A549 (cell line): ENCODE measurements around the gene ANKRD35.

Source experiments
- CTCF ChIP-seq: fragments of >200 bp; sonication (Bioruptor Twin); formaldehyde crosslinking; IDR thresholded peaks from 3 replicates; pipeline ENCODE4 v1.5.1; 2016
- POLR2A ChIP-seq: IDR thresholded peaks from 2 replicates; pipeline ENCODE4 v1.6.1; 2012; ENCODE audit warnings: mild to moderate bottlenecking, low read length
- RAD21 ChIP-seq, 2 experiments: fragments of >200 bp in 1 of 2; sonication (Bioruptor Twin) in 1 of 2; formaldehyde crosslinking in 1 of 2; IDR thresholded peaks in 1 of 2; conservative IDR thresholded peaks in 1 of 2; 2 replicates in 1 of 2; 3 replicates in 1 of 2; pipeline ENCODE4 v1.6.1; 2012 to 2018; ENCODE audit warnings: inconsistent platforms in 1 of 2
- REST ChIP-seq: fragments of 200-600 bp; sonication (generic); IDR thresholded peaks from 2 replicates; pipeline ENCODE4 v1.6.1; 2016; ENCODE audit warnings: antibody characterized with exemption, mild to moderate bottlenecking, moderate library complexity
- TFCP2L1 ChIP-seq: fragments of 250-450 bp; sonication (Bioruptor Pico); IDR thresholded peaks from 2 replicates; pipeline ENCODE4 v1.5.0; 2021; ENCODE audit warnings: mild to moderate bottlenecking

DNA sequence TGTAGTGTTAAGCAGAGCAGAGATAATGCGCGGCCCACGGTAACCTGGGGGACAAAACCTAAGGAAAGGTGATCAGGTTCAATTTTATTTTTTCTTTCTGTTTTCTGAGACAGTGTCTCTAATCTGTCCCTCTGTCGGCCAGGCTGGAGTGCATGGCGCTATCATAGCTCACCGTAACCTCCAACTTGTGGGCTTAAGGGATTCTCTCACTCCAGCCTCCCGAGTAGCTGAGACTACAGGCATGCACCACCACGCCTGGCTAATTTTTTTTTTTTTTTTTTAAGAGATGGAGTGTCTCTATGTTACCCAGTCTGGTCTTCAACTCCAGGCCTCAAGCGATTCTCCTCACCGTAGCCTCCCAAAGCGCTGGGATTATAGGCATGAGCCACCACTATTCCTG, 724 bp upstream of the ANKRD35 start:
- TF ChIP-seq POLR2A = no peak
- TF ChIP-seq RAD21 (conservative IDR thresholded peaks at IDR 0.05 in 1 of 2, IDR thresholded peaks at IDR 0.05 in 1 of 2) = no peak
- no peak for TF ChIP-seq TFCP2L1 (CRISPR knock-in tag)
- no peak for TF ChIP-seq CTCF
- TF ChIP-seq REST = no peak
